GM12878 (cell line): Measurements from ENCODE around the gene LRRC10B. TPM values are rescaled to one million over a fixed set of nuclear protein-coding genes. Genes with fewer than 3 reads are reported as not detected.

Experiments used
- ATAC-seq: fragments of 200-7000 bp; cut with Tn5 transposase; 3 replicates; pipeline ENCODE4 v1.9.1; 2020; ENCODE audit warnings: mild to moderate bottlenecking, moderate library complexity
- BruUV-seq: library from RNA; stranded (reverse); fragments of 400-500 nt; replicated peaks from 2 replicates; lab custom pipeline; 2021; lab: Mats Ljungman, UMichigan
- CTCF ChIA-PET: fragments of 300-600 bp; sonication (Branson Sonifier 250); formaldehyde crosslinking; extraction: SDS; loops from one replicate; lab custom pipeline; 2021; ENCODE audit warnings: inconsistent platforms; lab: Yijun Ruan, JAX
- POLR2A ChIA-PET: fragments of 350-600 bp; formaldehyde crosslinking; extraction: SDS; loops from one replicate; lab custom pipeline; 2021; ENCODE audit warnings: inconsistent platforms; lab: Charles Lee
- RAD21 ChIA-PET: fragments of 300-600 bp; sonication (Branson Sonifier 250); formaldehyde crosslinking; loops from one replicate; lab custom pipeline; 2023; ENCODE audit warnings: antibody characterized with exemption; ENCODE audit not compliant: unreplicated experiment; lab: Charles Lee
- SMC1A ChIA-PET: fragments of 300-600 bp; sonication (Branson Sonifier 250); formaldehyde crosslinking; loops from one replicate; lab custom pipeline; 2023; ENCODE audit not compliant: unreplicated experiment, uncharacterized antibody; lab: Charles Lee
- DNase-seq: peaks from one replicate; pipeline ENCODE4 v3.0.0-alpha.2; 2011; ENCODE audit warnings: low read depth, low spot score
- FAIRE-seq: peaks from 3 replicates; lab custom pipeline; 2011; peaks lifted over from hg19 to GRCh38; lab: Jason Lieb, UNC
- H2AFZ ChIP-seq: 2 replicates; pipeline ENCODE4 v1.6.0; 2011; ENCODE audit warnings: low read depth, low read length, control low read depth; ENCODE audit not compliant: control insufficient read depth
- H3K27ac ChIP-seq: 2 replicates; pipeline ENCODE4 v1.5.1; 2011; ENCODE audit warnings: control low read depth; ENCODE audit not compliant: control insufficient read depth, insufficient read depth
- H3K27me3 ChIP-seq, 2 experiments: replicated peaks in 1 of 2; 2 replicates each; pipeline versions ENCODE4 v1.6.0 to v1.6.1; 2011; ENCODE audit warnings: low read length in 1 of 2; ENCODE audit not compliant: control insufficient read depth in 2 of 2, insufficient read depth in 2 of 2
- H3K36me3 ChIP-seq, 2 experiments: 2 replicates each; pipeline ENCODE4 v1.5.1; 2011; ENCODE audit warnings: low read length in 1 of 2; ENCODE audit not compliant: control insufficient read depth in 2 of 2, insufficient read depth in 2 of 2
- H3K4me1 ChIP-seq: 2 replicates; pipeline ENCODE4 v1.6.1; 2011; ENCODE audit warnings: mild to moderate bottlenecking, low read length, moderate library complexity, mixed read lengths; ENCODE audit not compliant: control insufficient read depth, insufficient read depth
- H3K4me2 ChIP-seq: 2 replicates; pipeline ENCODE4 v1.6.0; 2011; ENCODE audit warnings: control low read depth; ENCODE audit not compliant: control insufficient read depth, insufficient read depth
- H3K4me3 ChIP-seq: fragments of 200-600 bp; sonication (generic); 2 replicates; pipeline ENCODE4 v1.5.1; 2016
- H3K79me2 ChIP-seq: 2 replicates; pipeline ENCODE4 v1.6.0; 2011; ENCODE audit warnings: low read length; ENCODE audit not compliant: control insufficient read depth, insufficient read depth
- H3K9ac ChIP-seq: 2 replicates; pipeline ENCODE4 v1.8.0; 2011; ENCODE audit warnings: low read length, control low read depth, mixed read lengths; ENCODE audit not compliant: control insufficient read depth, insufficient read depth
- H3K9me3 ChIP-seq: replicated peaks from 3 replicates; pipeline ENCODE4 v1.5.1; 2011; ENCODE audit warnings: mild to moderate bottlenecking, low read length; ENCODE audit not compliant: control insufficient read depth, insufficient read depth
- H4K20me1 ChIP-seq: 2 replicates; pipeline ENCODE4 v1.6.0; 2011; ENCODE audit not compliant: control insufficient read depth, insufficient read depth
- FOXK2 ChIP-seq: fragments of 450-650 bp; IDR thresholded peaks from 2 replicates; pipeline ENCODE4 v1.6.1; 2017; ENCODE audit warnings: mild to moderate bottlenecking, moderate library complexity
- IRF3 ChIP-seq: fragments of 450-650 bp; IDR thresholded peaks from 2 replicates; pipeline ENCODE4 v1.6.1; 2014; ENCODE audit warnings: mild to moderate bottlenecking
- POLR2A ChIP-seq: IDR thresholded peaks from 2 replicates; pipeline ENCODE4 v1.6.1; 2011; ENCODE audit warnings: low read depth, mild to moderate bottlenecking, low read length
- REST ChIP-seq: IDR thresholded peaks from 2 replicates; pipeline ENCODE4 v1.6.1; 2012; ENCODE audit warnings: mild to moderate bottlenecking, low read depth, low read length
- USF2 ChIP-seq: IDR thresholded peaks from 2 replicates; pipeline ENCODE4 v1.6.1; 2011; ENCODE audit warnings: low read depth, low read length, improper control_type of control experiment, borderline replicate concordance
- ZBTB11 ChIP-seq: fragments of 450-650 bp; formaldehyde crosslinking; IDR thresholded peaks from 2 replicates; pipeline ENCODE4 v1.5.0; 2022; ENCODE audit warnings: mild to moderate bottlenecking, missing genetic modification characterization
- WGBS: methylation state at CpG from one replicate; pipeline ENCODE4 v1.1.6; 2016; ENCODE audit warnings: low lambda C conversion rate; ENCODE audit not compliant: insufficient replicate concordance, insufficient coverage; ENCODE audit errors: missing lambda C conversion rate; 5-methylcytosine and 5-hydroxymethylcytosine counted together
- in situ Hi-C: fragments of 300-500 bp; cut with MboI; formaldehyde crosslinking; loops from 9 replicates; pipeline ENCODE4 v1.14.3; 2018; ENCODE audit warnings: mixed read lengths
- intact Hi-C: fragments of 100-400 bp; cut with micrococcal nuclease; formaldehyde crosslinking; loops from one replicate; pipeline ENCODE4 v1.14.2; 2022; ENCODE audit not compliant: unreplicated experiment
- polyA plus RNA-seq, 11 experiments: library from polyadenylated mRNA; depleted of rRNA in 4 of 11; unstranded in 6 of 11; stranded (reverse) in 5 of 11; fragments of >200 nt; fragmentation: Nextera tagmentation in 4 of 11; fragmentation: Illumina TruSeq in 1 of 11; extraction: Ambion mirVana in 4 of 11; extraction: Trizol in 1 of 11; gene quantifications; 1 replicate in 1 of 11; 2 replicates in 10 of 11; pipeline versions ENCODE4 v1.2.1 to v1.2.3, GENCODE V29; 2011 to 2016; ENCODE audit warnings: inconsistent platforms in 2 of 11, missing spikeins in 2 of 11, low read depth in 1 of 11
- total RNA-seq, 4 experiments: library from RNA; depleted of rRNA in 3 of 4; stranded (reverse); fragments of >200 nt in 3 of 4; fragmentation: Illumina TruSeq in 1 of 4; extraction: Trizol in 1 of 4; gene quantifications; 2 replicates each; pipeline versions ENCODE4 v1.2.1 to v1.2.3, GENCODE V29; 2013 to 2021

The LRRC10B gene
- total and polyA plus RNA-seq, 10 of the 15 experiments (the other 5 are each of a cell fraction or from before 2014, with no cell fraction given) = not detected

GRCh38 chr11:61533401-61533800, 24.9 kb downstream of the LRRC10B start:
- no peak for TF ChIP-seq FOXK2
- TF ChIP-seq POLR2A = no peak
- TF ChIP-seq USF2 = no peak
- TF ChIP-seq ZBTB11 = no peak
- no peak for TF ChIP-seq REST
- no peak for TF ChIP-seq IRF3
- no peak overlapping the region for H3K4me2 ChIP-seq
- H3K27ac ChIP-seq = no peak overlapping the region
- intact Hi-C loops = loop anchor here (10.0 kb wide), 1 partner anchor 101 kb away; no protein-coding TSS in a partner anchor
- H3K36me3 ChIP-seq = no peaks in the 10 kb centered on the region
- CTCF ChIA-PET = no interaction called here
- ATAC-seq (no peak), DNase-seq (no peak), FAIRE-seq (no peak)
- H3K27me3 ChIP-seq = peaks cover 0 to 1% of the 10 kb centered on the region in 2 experiments; a peak in 1 of 4 replicates
- H3K4me1 ChIP-seq = no peaks in the 10 kb centered on the region
- BruUV-seq = no TSS peak
- no peaks in the 10 kb centered on the region for H4K20me1 ChIP-seq
- RAD21 ChIA-PET = no interaction called here
- in situ Hi-C loops = no loop called here
- H3K4me3 ChIP-seq = no peak overlapping the region
- 30% methylated on average over 8 of the region's 8 CpGs for whole genome bisulfite sequencing
- SMC1A ChIA-PET = no interaction called here
- POLR2A ChIA-PET = no interaction called here
- H3K9ac ChIP-seq = no peak overlapping the region
- H2AFZ ChIP-seq = no peak overlapping the region
- no peaks in the 10 kb centered on the region for H3K9me3 ChIP-seq
- H3K79me2 ChIP-seq = no peaks in the 10 kb centered on the region
